ENCODE results near the gene CAV1.

The CAV1 gene

DNA sequence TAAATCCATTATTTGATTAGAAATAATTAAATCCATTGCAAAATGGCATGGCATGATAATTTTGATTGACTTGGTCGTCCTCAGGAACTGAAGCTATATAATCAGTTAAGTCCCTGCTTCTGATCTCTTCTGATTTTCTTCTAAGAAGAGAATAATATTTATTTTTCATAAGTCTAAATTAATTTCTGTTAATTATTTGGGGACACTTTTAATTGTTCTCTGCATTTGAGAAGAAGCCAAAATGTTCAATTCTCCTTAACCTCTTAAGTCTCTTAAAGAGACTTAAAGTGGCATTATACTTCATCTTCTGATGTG is 67.2 kb downstream of the CAV1 start:
- no peak overlapping the region for H3K27ac ChIP-seq (replicated peaks; ENCODE audit: low read length)
- no peak overlapping the region for H3K9ac ChIP-seq (ENCODE audit: low read depth, low read length, poor library complexity)
- no peaks in the 10 kb centered on the region for H3K79me1 ChIP-seq (ENCODE audit: low read depth, low read length)
- peaks cover 3 to 10% of the 10 kb centered on the region in 2 donors for H3K4me1 ChIP-seq (ENCODE audit: control insufficient read depth in 2 of 2, insufficient read depth in 1 of 2, low read depth in 1 of 2, low read length in 2 of 2)
- H4K91ac ChIP-seq (ENCODE audit: low read depth, low read length, poor library complexity): no peak overlapping the region
- no peak overlapping the region for H2AFZ ChIP-seq (ENCODE audit: low read length)
- H2BK12ac ChIP-seq (ENCODE audit: low read length): no peak overlapping the region
- H3K18ac ChIP-seq (ENCODE audit: low read length): no peak overlapping the region
- H2BK120ac ChIP-seq (ENCODE audit: low read depth, low read length): no peak overlapping the region
- H3K36me3 ChIP-seq (replicated peaks in 1 of 2; ENCODE audit: control insufficient read depth in 2 of 2, insufficient read depth in 2 of 2, low read length in 2 of 2): no peaks in the 10 kb centered on the region
- peaks cover 0 to 12% (median 0%) of the 10 kb centered on the region in 3 experiments for H3K27me3 ChIP-seq (ENCODE audit: control insufficient read depth in 3 of 3, insufficient read depth in 3 of 3, low read depth in 1 of 3, low read length in 3 of 3)
- H3K9me3 ChIP-seq (replicated peaks in 1 of 2; ENCODE audit: control insufficient read depth in 2 of 2, insufficient read depth in 1 of 2, low read depth in 1 of 2, low read length in 2 of 2): no peaks in the 10 kb centered on the region
- H3K4ac ChIP-seq (ENCODE audit: low read length): no peak overlapping the region
- H3K4me3 ChIP-seq (ENCODE audit: low read length in 2 of 2): no peak overlapping the region
- no peak for DNase-seq (ENCODE audit: low spot score)
- H3K14ac ChIP-seq (ENCODE audit: low read length): no peak overlapping the region
- no peak overlapping the region for H3K4me2 ChIP-seq (ENCODE audit: insufficient read depth, low read length, poor library complexity, severe bottlenecking)
- H3K23ac ChIP-seq (ENCODE audit: low read depth, low read length, poor library complexity): no peak overlapping the region
- WGBS, 2 donors (ENCODE audit: extremely low coverage in 2 of 2, insufficient read length in 2 of 2, insufficient replicate concordance in 1 of 2): no CpG with 5 or more reads among the region's 1 CpG
- no peak overlapping the region for H2BK15ac ChIP-seq (ENCODE audit: low read length)
- no peak overlapping the region for H4K8ac ChIP-seq (ENCODE audit: low read depth, low read length)
- no peak overlapping the region for H2BK5ac ChIP-seq (ENCODE audit: low read length)
- no peak overlapping the region for H2AK5ac ChIP-seq (ENCODE audit: low read depth, low read length)

DNA sequence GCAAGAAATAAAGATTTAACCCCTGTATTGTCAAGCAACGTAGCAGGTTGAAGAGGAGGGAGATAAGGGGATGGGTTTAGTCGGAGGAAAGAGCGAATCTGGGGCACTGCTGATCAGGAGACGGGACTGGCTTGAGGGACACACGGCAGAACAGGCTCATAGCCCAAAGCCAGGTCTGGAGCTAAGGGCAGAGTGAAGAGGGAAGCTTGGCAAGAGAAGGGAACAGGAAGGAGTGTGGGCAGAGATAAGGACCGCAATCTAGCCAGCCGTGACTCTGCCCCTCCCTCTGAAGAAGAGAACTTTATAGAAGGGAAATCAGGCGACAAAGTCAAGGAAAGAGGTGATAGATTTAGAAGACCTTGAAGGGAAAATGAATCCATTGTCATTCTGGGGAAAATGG is 67.6 kb downstream of the CAV1 start:
- H3K4me3 ChIP-seq (ENCODE audit: low read length in 2 of 2): no peak overlapping the region
- H3K18ac ChIP-seq (ENCODE audit: low read length): no peak overlapping the region
- no peak overlapping the region for H3K4me2 ChIP-seq (ENCODE audit: insufficient read depth, low read length, poor library complexity, severe bottlenecking)
- DNase-seq (ENCODE audit: low spot score): no peak
- H3K36me3 ChIP-seq (replicated peaks in 1 of 2; ENCODE audit: control insufficient read depth in 2 of 2, insufficient read depth in 2 of 2, low read length in 2 of 2): no peaks in the 10 kb centered on the region
- H3K23ac ChIP-seq (ENCODE audit: low read depth, low read length, poor library complexity): no peak overlapping the region
- no peak overlapping the region for H2BK5ac ChIP-seq (ENCODE audit: low read length)
- no peak overlapping the region for H2BK120ac ChIP-seq (ENCODE audit: low read depth, low read length)
- no peak overlapping the region for H3K4ac ChIP-seq (ENCODE audit: low read length)
- H4K91ac ChIP-seq (ENCODE audit: low read depth, low read length, poor library complexity): no peak overlapping the region
- no peak overlapping the region for H2AK5ac ChIP-seq (ENCODE audit: low read depth, low read length)
- H3K4me1 ChIP-seq (ENCODE audit: control insufficient read depth in 2 of 2, insufficient read depth in 1 of 2, low read depth in 1 of 2, low read length in 2 of 2): peaks cover 3 to 10% of the 10 kb centered on the region in 2 donors
- peaks cover 0 to 16% (median 0%) of the 10 kb centered on the region in 3 experiments for H3K27me3 ChIP-seq (ENCODE audit: control insufficient read depth in 3 of 3, insufficient read depth in 3 of 3, low read depth in 1 of 3, low read length in 3 of 3)
- H3K9ac ChIP-seq (ENCODE audit: low read depth, low read length, poor library complexity): no peak overlapping the region
- WGBS, 2 donors (ENCODE audit: extremely low coverage in 2 of 2, insufficient read length in 2 of 2, insufficient replicate concordance in 1 of 2): no CpG with 5 or more reads among the region's 8 CpGs
- H3K9me3 ChIP-seq (replicated peaks in 1 of 2; ENCODE audit: control insufficient read depth in 2 of 2, insufficient read depth in 1 of 2, low read depth in 1 of 2, low read length in 2 of 2): no peaks in the 10 kb centered on the region
- H2BK12ac ChIP-seq (ENCODE audit: low read length): no peak overlapping the region
- H2AFZ ChIP-seq (ENCODE audit: low read length): no peak overlapping the region
- no peak overlapping the region for H3K14ac ChIP-seq (ENCODE audit: low read length)
- H3K79me1 ChIP-seq (ENCODE audit: low read depth, low read length): no peaks in the 10 kb centered on the region
- no peak overlapping the region for H4K8ac ChIP-seq (ENCODE audit: low read depth, low read length)
- H2BK15ac ChIP-seq (ENCODE audit: low read length): no peak overlapping the region
- H3K27ac ChIP-seq (replicated peaks; ENCODE audit: low read length): no peak overlapping the region

DNA sequence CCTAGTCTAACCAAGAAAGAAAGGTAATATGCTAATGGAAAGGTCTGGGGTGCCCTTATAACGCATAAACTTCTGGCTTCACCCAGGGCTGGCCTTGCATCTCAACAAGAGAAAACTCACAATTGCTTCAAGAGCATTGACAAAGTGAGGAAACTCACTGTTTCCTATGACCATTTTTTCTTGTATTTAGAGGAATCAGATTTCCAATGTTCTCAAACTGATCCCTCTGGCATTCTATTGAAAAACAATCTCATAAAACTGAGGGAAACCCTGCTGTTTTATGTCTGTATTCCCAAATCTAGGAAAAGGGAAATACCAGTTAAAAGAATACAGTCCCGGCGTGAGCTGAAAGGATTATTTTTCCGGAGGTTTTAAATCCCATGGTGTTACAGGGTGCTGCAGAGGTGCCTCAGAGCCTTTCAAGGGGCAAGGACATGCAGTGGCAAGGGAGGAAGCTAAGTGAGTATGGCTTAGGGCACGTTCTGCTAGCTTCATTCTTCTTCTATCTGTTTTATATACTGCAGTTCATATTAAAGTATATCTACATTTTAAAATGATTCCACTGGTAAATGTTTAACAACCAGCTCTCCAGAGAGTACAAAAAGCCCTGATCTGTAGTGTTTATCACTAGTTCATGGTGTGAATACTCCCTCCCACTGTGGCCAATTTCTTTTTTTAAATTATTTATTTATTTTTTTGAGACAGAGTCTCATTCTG is 68.7 kb downstream of the CAV1 start:
- WGBS, 2 donors (ENCODE audit: extremely low coverage in 2 of 2, insufficient read length in 2 of 2, insufficient replicate concordance in 1 of 2): no CpG with 5 or more reads among the region's 5 CpGs
- Histone ChIP-seq H3K27me3 (ENCODE audit: control insufficient read depth in 3 of 3, insufficient read depth in 3 of 3, low read depth in 1 of 3, low read length in 3 of 3) (peaks cover 0 to 19% (median 0%) of the 10 kb centered on the region in 3 experiments), H3K18ac (ENCODE audit: low read length) (no peak overlapping the region), H2BK120ac (ENCODE audit: low read depth, low read length) (no peak overlapping the region), H2AFZ (ENCODE audit: low read length) (no peak overlapping the region), H3K9me3 (replicated peaks in 1 of 2; ENCODE audit: control insufficient read depth in 2 of 2, insufficient read depth in 1 of 2, low read depth in 1 of 2, low read length in 2 of 2) (no peaks in the 10 kb centered on the region), H2AK5ac (ENCODE audit: low read depth, low read length) (no peak overlapping the region), H2BK12ac (ENCODE audit: low read length) (no peak overlapping the region), H4K91ac (ENCODE audit: low read depth, low read length, poor library complexity) (no peak overlapping the region), H3K14ac (ENCODE audit: low read length) (no peak overlapping the region), H3K36me3 (replicated peaks in 1 of 2; ENCODE audit: control insufficient read depth in 2 of 2, insufficient read depth in 2 of 2, low read length in 2 of 2) (no peaks in the 10 kb centered on the region), H3K4me3 (ENCODE audit: low read length in 2 of 2) (no peak overlapping the region), H3K4me2 (ENCODE audit: insufficient read depth, low read length, poor library complexity, severe bottlenecking) (no peak overlapping the region), H4K8ac (ENCODE audit: low read depth, low read length) (no peak overlapping the region), H3K4me1 (ENCODE audit: control insufficient read depth in 2 of 2, insufficient read depth in 1 of 2, low read depth in 1 of 2, low read length in 2 of 2) (peaks cover 0 to 4% of the 10 kb centered on the region in 2 donors), H3K79me1 (ENCODE audit: low read depth, low read length) (no peaks in the 10 kb centered on the region), H3K9ac (ENCODE audit: low read depth, low read length, poor library complexity) (no peak overlapping the region), H3K23ac (ENCODE audit: low read depth, low read length, poor library complexity) (no peak overlapping the region), H3K4ac (ENCODE audit: low read length) (no peak overlapping the region), H2BK5ac (ENCODE audit: low read length) (no peak overlapping the region), H3K27ac (replicated peaks; ENCODE audit: low read length) (no peak overlapping the region), H2BK15ac (ENCODE audit: low read length) (no peak overlapping the region)
- no peak for DNase-seq (ENCODE audit: low spot score)

DNA sequence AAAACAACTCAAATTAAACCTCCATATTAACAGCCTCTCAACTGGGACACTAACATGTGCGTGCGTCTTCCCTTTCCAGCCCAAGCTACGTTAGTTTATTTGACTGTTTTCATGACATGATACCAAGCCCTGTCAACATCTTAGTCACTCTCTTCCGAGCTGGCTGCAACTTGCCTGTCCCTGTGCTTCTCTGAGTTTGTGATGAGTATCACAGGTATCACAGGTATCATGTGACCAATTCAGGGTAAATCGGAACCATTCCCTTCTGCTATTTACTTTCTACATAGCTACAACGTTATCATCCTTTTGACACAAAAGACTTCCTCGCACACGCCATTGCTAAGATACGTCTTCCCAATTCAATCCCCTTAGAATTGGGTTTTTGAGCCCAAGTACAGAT is 70.2 kb downstream of the CAV1 start:
- H2AK5ac ChIP-seq (ENCODE audit: low read depth, low read length): no peak overlapping the region
- H2BK120ac ChIP-seq (ENCODE audit: low read depth, low read length): no peak overlapping the region
- H2BK5ac ChIP-seq (ENCODE audit: low read length): no peak overlapping the region
- no peak overlapping the region for H3K4ac ChIP-seq (ENCODE audit: low read length)
- H3K4me2 ChIP-seq (ENCODE audit: insufficient read depth, low read length, poor library complexity, severe bottlenecking): no peak overlapping the region
- H3K4me1 ChIP-seq (ENCODE audit: control insufficient read depth in 2 of 2, insufficient read depth in 1 of 2, low read depth in 1 of 2, low read length in 2 of 2): no peaks in the 10 kb centered on the region
- no peak overlapping the region for H3K18ac ChIP-seq (ENCODE audit: low read length)
- no peak overlapping the region for H3K4me3 ChIP-seq (ENCODE audit: low read length in 2 of 2)
- no peaks in the 10 kb centered on the region for H3K79me1 ChIP-seq (ENCODE audit: low read depth, low read length)
- H3K14ac ChIP-seq (ENCODE audit: low read length): no peak overlapping the region
- H3K23ac ChIP-seq (ENCODE audit: low read depth, low read length, poor library complexity): no peak overlapping the region
- no peak overlapping the region for H3K9ac ChIP-seq (ENCODE audit: low read depth, low read length, poor library complexity)
- H4K91ac ChIP-seq (ENCODE audit: low read depth, low read length, poor library complexity): no peak overlapping the region
- no peak overlapping the region for H4K8ac ChIP-seq (ENCODE audit: low read depth, low read length)
- WGBS, 2 donors (ENCODE audit: extremely low coverage in 2 of 2, insufficient read length in 2 of 2, insufficient replicate concordance in 1 of 2): no CpG with 5 or more reads among the region's 9 CpGs
- DNase-seq (ENCODE audit: low spot score): no peak
- H3K9me3 ChIP-seq (replicated peaks in 1 of 2; ENCODE audit: control insufficient read depth in 2 of 2, insufficient read depth in 1 of 2, low read depth in 1 of 2, low read length in 2 of 2): no peaks in the 10 kb centered on the region
- no peaks in the 10 kb centered on the region for H3K36me3 ChIP-seq (replicated peaks in 1 of 2; ENCODE audit: control insufficient read depth in 2 of 2, insufficient read depth in 2 of 2, low read length in 2 of 2)
- no peak overlapping the region for H3K27ac ChIP-seq (replicated peaks; ENCODE audit: low read length)
- no peak overlapping the region for H2BK12ac ChIP-seq (ENCODE audit: low read length)
- H3K27me3 ChIP-seq (ENCODE audit: control insufficient read depth in 3 of 3, insufficient read depth in 3 of 3, low read depth in 1 of 3, low read length in 3 of 3): peaks cover 0 to 19% (median 0%) of the 10 kb centered on the region in 3 experiments
- H2BK15ac ChIP-seq (ENCODE audit: low read length): no peak overlapping the region
- H2AFZ ChIP-seq (ENCODE audit: low read length): no peak overlapping the region

Measured in neuronal stem cell (in vitro differentiated cells).